GM12892 (cell line): ENCODE measurements around the gene CCDC195.

Source experiments
- POLR2A ChIP-seq: IDR thresholded peaks from 2 replicates; pipeline ENCODE4 v1.6.1; 2011; ENCODE audit warnings: low read depth, low read length, control low read depth
- POLR2AphosphoS5 ChIP-seq: IDR thresholded peaks from 2 replicates; pipeline ENCODE4 v1.6.1; 2011; ENCODE audit warnings: low read depth, low read length, control low read depth
- TAF1 ChIP-seq: IDR thresholded peaks from 2 replicates; pipeline ENCODE4 v1.6.1; 2011; ENCODE audit warnings: low read depth, mild to moderate bottlenecking, control low read depth, low read length, borderline replicate concordance

GRCh38 chr2:224691563-224691962 lies 24.6 kb downstream of the CCDC195 start:
- TF ChIP-seq POLR2AphosphoS5: no peak
- no peak for TF ChIP-seq POLR2A
- no peak for TF ChIP-seq TAF1
